Endothelial cell of umbilical vein (primary cell): Measurements from ENCODE around the gene SAMD7. TPM values are rescaled to one million over a fixed set of nuclear protein-coding genes. Genes with fewer than 3 reads are reported as not detected.

ENCODE experiments used
- BruUV-seq: library from RNA; stranded (reverse); fragments of 400-500 nt; replicated peaks from 2 replicates; lab custom pipeline; 2021; lab: Mats Ljungman, UMichigan
- CTCF ChIA-PET: fragments of 300-600, 350-600 bp; sonication (Branson Sonifier 250); formaldehyde crosslinking; loops from one replicate; lab custom pipeline; 2021; ENCODE audit warnings: antibody characterized with exemption, inconsistent platforms; lab: Charles Lee
- POLR2A ChIA-PET: fragments of 300-600, 350-600 bp; sonication (Branson Sonifier 250); formaldehyde crosslinking; loops from one replicate; lab custom pipeline; 2021; ENCODE audit warnings: antibody characterized with exemption, inconsistent platforms; lab: Charles Lee
- DNase-seq: peaks from one replicate; pipeline ENCODE4 v3.0.0-alpha.2; 2011; ENCODE audit warnings: low read depth, low spot score
- FAIRE-seq: peaks from 2 replicates; lab custom pipeline; 2011; peaks lifted over from hg19 to GRCh38; lab: Jason Lieb, UNC
- H2AFZ ChIP-seq: 2 replicates; pipeline ENCODE4 v1.6.0; 2012; ENCODE audit warnings: low read depth, low read length, control low read depth, inconsistent platforms
- H3K27ac ChIP-seq: 2 replicates; pipeline ENCODE4 v1.5.1; 2011; ENCODE audit warnings: low read depth, mild to moderate bottlenecking, control low read depth, low read length, moderate library complexity; ENCODE audit not compliant: insufficient read depth
- H3K27me3 ChIP-seq, 2 experiments: 2 replicates each; pipeline versions ENCODE4 v1.6.0 to v1.6.1; 2011; ENCODE audit warnings: low read length in 2 of 2, mixed read lengths in 1 of 2; ENCODE audit not compliant: control insufficient read depth in 2 of 2, insufficient read depth in 2 of 2
- H3K36me3 ChIP-seq, 2 experiments: 2 replicates in 1 of 2; 3 replicates in 1 of 2; pipeline ENCODE4 v1.5.1; 2011; ENCODE audit warnings: low read length in 2 of 2, mild to moderate bottlenecking in 1 of 2, moderate library complexity in 1 of 2; ENCODE audit not compliant: control insufficient read depth in 2 of 2, insufficient read depth in 2 of 2; ENCODE audit errors: extremely low read depth in 1 of 2
- H3K4me1 ChIP-seq: 3 replicates; pipeline ENCODE4 v1.5.1; 2011; ENCODE audit warnings: mild to moderate bottlenecking, low read length; ENCODE audit not compliant: control insufficient read depth, insufficient read depth; ENCODE audit errors: extremely low read depth
- H3K4me2 ChIP-seq: 2 replicates; pipeline ENCODE4 v1.6.1; 2011; ENCODE audit warnings: low read length, control low read depth, mixed read lengths; ENCODE audit not compliant: insufficient read depth
- H3K4me3 ChIP-seq, 3 experiments: fragments of 200-600 bp in 1 of 3; sonication (generic), shearing (Covaris generic) in 1 of 3; replicated peaks in 1 of 3; 2 replicates each; pipeline ENCODE4 v1.5.1; 2011 to 2016; ENCODE audit warnings: control low read depth in 3 of 3, low read length in 3 of 3, mild to moderate bottlenecking in 2 of 3, inconsistent platforms in 1 of 3, low read depth in 1 of 3, moderate library complexity in 1 of 3; ENCODE audit not compliant: insufficient read depth in 1 of 3
- H3K79me2 ChIP-seq: 2 replicates; pipeline ENCODE4 v1.6.0; 2012; ENCODE audit warnings: low read length, inconsistent platforms; ENCODE audit not compliant: control insufficient read depth, insufficient read depth
- H3K9ac ChIP-seq: replicated peaks from 2 replicates; pipeline ENCODE3; 2011; ENCODE audit warnings: low read length, control low read depth; ENCODE audit not compliant: insufficient read depth; ENCODE audit errors: extremely low read depth
- H3K9me1 ChIP-seq: replicated peaks from 3 replicates; pipeline ENCODE4 v1.6.0; 2011; ENCODE audit warnings: mild to moderate bottlenecking, low read length; ENCODE audit not compliant: control insufficient read depth, insufficient read depth; ENCODE audit errors: extremely low read depth
- H3K9me3 ChIP-seq: replicated peaks from 2 replicates; pipeline ENCODE4 v1.5.1; 2012; ENCODE audit warnings: low read length, inconsistent platforms; ENCODE audit not compliant: control insufficient read depth, insufficient read depth
- H4K20me1 ChIP-seq: replicated peaks from 2 replicates; pipeline ENCODE3; 2011; ENCODE audit warnings: mild to moderate bottlenecking, low read length; ENCODE audit not compliant: control insufficient read depth, insufficient read depth; ENCODE audit errors: extremely low read depth
- EZH2 ChIP-seq: IDR thresholded peaks from 2 replicates; pipeline ENCODE4 v1.6.1; 2012; ENCODE audit warnings: borderline replicate concordance, low read depth, mild to moderate bottlenecking, moderate library complexity, low read length, inconsistent platforms; ENCODE audit not compliant: severe bottlenecking
- GATA2 ChIP-seq: IDR thresholded peaks from 2 replicates; pipeline ENCODE4 v1.7.0; 2011; ENCODE audit warnings: low read depth, mild to moderate bottlenecking, moderate library complexity, mixed read lengths, low read length; ENCODE audit not compliant: insufficient read length, insufficient read depth
- JUN ChIP-seq: IDR thresholded peaks from 2 replicates; pipeline ENCODE4 v1.6.1; 2011; ENCODE audit warnings: borderline replicate concordance, low read depth; ENCODE audit not compliant: insufficient read length, insufficient read depth
- POLR2A ChIP-seq: IDR thresholded peaks from 2 replicates; pipeline ENCODE4 v1.6.1; 2012; ENCODE audit warnings: low read depth, mild to moderate bottlenecking, control low read depth, low read length
- POLR2AphosphoS5 ChIP-seq: IDR thresholded peaks from 2 replicates; pipeline ENCODE4 v1.6.1; 2012; ENCODE audit warnings: low read depth, mild to moderate bottlenecking, control low read depth, low read length, moderate library complexity; ENCODE audit not compliant: insufficient read depth
- dilution Hi-C: fragments of 300-500 bp; cut with MboI; formaldehyde crosslinking; loops from one replicate; pipeline ENCODE4 v1.15.0; 2019; ENCODE audit warnings: low sequenced_read_pairs; ENCODE audit not compliant: extremely low pct_ligation_motif_present
- intact Hi-C: fragments of 100-400 bp; cut with micrococcal nuclease; formaldehyde crosslinking; loops from one replicate; pipeline ENCODE4 v1.10.0; 2022
- polyA plus RNA-seq, 4 experiments: library from polyadenylated mRNA; depleted of rRNA in 3 of 4; stranded (reverse) in 3 of 4; unstranded in 1 of 4; fragments of >200 nt; gene quantifications; 2 replicates each; pipeline versions ENCODE4 v1.2.1 to v1.2.3, GENCODE V29; 2011 to 2012; ENCODE audit warnings: missing spikeins in 1 of 4
- total RNA-seq: library from RNA; stranded (reverse); gene quantifications from 2 replicates; pipeline ENCODE4 v1.2.3, GENCODE V29; 2021
- TF ChIP-seq, protein P1 (sequence below): IDR thresholded peaks from 2 replicates; pipeline ENCODE4 v1.6.1; 2011; ENCODE audit not compliant: insufficient read depth, insufficient read length
- TF ChIP-seq, protein P2 (sequence below), 2 donors: IDR thresholded peaks; 1 replicate in 1 of 2; 2 replicates in 1 of 2; pipeline ENCODE4 v1.5.1; 2011; ENCODE audit warnings: low read length in 2 of 2, mild to moderate bottlenecking in 2 of 2, moderate library complexity in 2 of 2, control low read depth in 1 of 2, inconsistent platforms in 1 of 2, low read depth in 1 of 2; ENCODE audit not compliant: insufficient read depth in 1 of 2; ENCODE audit errors: extremely low read depth in 1 of 2

Gene SAMD7
- total and polyA plus RNA-seq, 2 donors (not counting 3 experiments of a cell fraction or from before 2014, with no cell fraction given) = not detected

DNA sequence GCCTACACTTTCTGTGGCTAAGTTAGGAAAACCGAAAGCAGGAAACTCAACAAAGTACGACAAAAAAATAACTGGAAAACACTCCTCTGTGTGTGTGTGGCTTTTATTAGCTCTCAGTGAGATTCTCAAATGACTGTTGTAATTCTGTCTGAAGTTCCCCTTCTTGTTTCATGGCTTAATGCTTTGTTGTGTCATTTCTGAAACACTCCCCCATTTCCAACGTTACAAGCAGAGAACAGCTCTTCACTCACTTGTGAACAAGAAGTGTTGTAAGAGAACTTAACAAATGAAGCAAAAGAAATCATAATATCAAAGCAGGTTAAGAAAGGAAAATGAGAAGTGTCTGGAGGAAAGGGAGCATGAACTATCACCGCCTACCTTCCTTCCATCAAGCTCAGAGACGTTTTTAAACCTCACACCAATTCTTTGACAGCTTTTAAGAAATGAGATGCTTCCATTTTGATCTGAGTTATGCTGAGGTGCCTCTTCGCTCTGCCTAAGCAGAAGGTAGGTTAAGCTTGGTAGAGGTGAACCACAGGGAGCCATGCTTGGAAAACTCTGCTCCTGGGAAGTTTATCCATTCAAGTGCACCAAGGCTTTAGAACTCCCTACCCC lies 42.9 kb downstream of the SAMD7 start:
- no TSS peak for BruUV-seq
- H2AFZ ChIP-seq = no peak overlapping the region
- DNase-seq (no peak), FAIRE-seq (no peak)
- peaks cover 27 to 34% of the 10 kb centered on the region in 2 experiments for H3K27me3 ChIP-seq
- ChIA-PET POLR2A (no interaction called here), CTCF (interaction anchor here (1.6 kb wide), 1 partner anchor 12 kb away, joined by 5 read pairs; the partner anchor contains the start of gene SEC62)
- no peaks in the 10 kb centered on the region for H3K36me3 ChIP-seq
- H3K4me1 ChIP-seq = no peaks in the 10 kb centered on the region
- H4K20me1 ChIP-seq = no peaks in the 10 kb centered on the region
- dilution Hi-C loops = no loop called here
- intact Hi-C loops = no loop called here
- H3K79me2 ChIP-seq = no peaks in the 10 kb centered on the region
- H3K4me2 ChIP-seq = no peak overlapping the region
- H3K9me1 ChIP-seq = no peaks in the 10 kb centered on the region
- no peak overlapping the region for H3K4me3 ChIP-seq
- no peak overlapping the region for H3K9ac ChIP-seq
- TF ChIP-seq, protein P1, sequence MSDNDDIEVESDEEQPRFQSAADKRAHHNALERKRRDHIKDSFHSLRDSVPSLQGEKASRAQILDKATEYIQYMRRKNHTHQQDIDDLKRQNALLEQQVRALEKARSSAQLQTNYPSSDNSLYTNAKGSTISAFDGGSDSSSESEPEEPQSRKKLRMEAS = no peak
- TF ChIP-seq EZH2 = no peak
- TF ChIP-seq POLR2A = no peak
- TF ChIP-seq POLR2AphosphoS5 = no peak
- TF ChIP-seq JUN = no peak
- no peak for TF ChIP-seq GATA2
- TF ChIP-seq, protein P2, sequence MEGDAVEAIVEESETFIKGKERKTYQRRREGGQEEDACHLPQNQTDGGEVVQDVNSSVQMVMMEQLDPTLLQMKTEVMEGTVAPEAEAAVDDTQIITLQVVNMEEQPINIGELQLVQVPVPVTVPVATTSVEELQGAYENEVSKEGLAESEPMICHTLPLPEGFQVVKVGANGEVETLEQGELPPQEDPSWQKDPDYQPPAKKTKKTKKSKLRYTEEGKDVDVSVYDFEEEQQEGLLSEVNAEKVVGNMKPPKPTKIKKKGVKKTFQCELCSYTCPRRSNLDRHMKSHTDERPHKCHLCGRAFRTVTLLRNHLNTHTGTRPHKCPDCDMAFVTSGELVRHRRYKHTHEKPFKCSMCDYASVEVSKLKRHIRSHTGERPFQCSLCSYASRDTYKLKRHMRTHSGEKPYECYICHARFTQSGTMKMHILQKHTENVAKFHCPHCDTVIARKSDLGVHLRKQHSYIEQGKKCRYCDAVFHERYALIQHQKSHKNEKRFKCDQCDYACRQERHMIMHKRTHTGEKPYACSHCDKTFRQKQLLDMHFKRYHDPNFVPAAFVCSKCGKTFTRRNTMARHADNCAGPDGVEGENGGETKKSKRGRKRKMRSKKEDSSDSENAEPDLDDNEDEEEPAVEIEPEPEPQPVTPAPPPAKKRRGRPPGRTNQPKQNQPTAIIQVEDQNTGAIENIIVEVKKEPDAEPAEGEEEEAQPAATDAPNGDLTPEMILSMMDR (IDR thresholded peaks at IDR 0.05; ENCODE audit: extremely low read depth in 1 of 2, insufficient read depth in 1 of 2, low read depth in 1 of 2, low read length in 2 of 2) = no peak
- no peak overlapping the region for H3K27ac ChIP-seq
- no peaks in the 10 kb centered on the region for H3K9me3 ChIP-seq
